Hair follicle dermal papilla cell (primary cell): ENCODE data around the gene PLPP4. TPM values are rescaled to one million over a fixed set of nuclear protein-coding genes. Genes with fewer than 3 reads are reported as not detected.

Experiments
- total RNA-seq: library from RNA; depleted of rRNA; stranded (reverse); fragments of >200 nt; gene quantifications from 2 replicates; pipeline ENCODE4 v1.2.3, GENCODE V29; 2012

The PLPP4 gene
- total RNA-seq: 0.65 and 2.1 TPM in 2 replicates

DNA sequence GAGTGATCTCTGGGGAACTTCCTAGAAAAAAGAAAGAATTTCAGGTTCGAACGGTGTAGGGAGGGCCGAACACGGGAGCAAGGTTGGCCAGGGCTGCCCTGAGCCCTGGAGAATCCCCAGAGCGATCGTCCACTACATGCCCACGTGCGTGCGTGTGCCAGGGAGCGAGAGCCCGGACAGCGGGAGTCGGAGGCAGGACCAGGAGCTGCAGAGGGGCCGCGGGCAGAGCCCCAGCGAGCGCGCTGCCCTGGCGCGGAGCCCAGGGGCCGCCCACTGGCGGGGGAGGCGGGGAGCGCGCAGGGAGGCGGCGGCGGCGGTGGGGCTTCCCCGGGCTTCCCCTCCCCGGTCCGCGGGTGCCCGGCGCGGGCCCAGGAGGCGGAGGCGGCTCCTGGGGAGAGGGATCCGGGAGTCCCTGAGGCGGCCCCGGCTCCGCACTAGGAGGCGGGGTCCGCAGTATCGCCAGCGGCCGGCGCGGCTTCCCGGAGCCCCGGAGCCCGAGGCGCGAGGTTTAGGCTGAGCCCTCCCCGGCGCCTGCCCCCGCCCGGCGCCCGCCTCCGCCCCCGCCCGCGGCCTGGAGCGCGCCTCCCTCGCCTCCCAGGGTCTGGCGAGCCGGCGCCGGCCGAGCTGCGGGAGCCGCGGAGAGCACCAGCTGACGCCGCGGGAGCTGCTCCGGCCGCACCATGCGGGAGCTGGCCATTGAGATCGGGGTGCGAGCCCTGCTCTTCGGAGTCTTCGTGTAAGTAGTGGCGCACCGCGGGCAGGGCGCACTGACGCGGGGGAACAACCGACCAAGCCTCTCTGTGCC is at the start of gene PLPP4:
TSS of gene PLPP4 (plus strand) at position 602 of the 805 bp plus-strand sequence. CDS start at position 681, 79 bp downstream.

